Thoracic aorta (tissue), 2 donors: ENCODE results near the gene MRO. TPM values are rescaled to one million over a fixed set of nuclear protein-coding genes. Genes with fewer than 3 reads are reported as not detected.

Experiments
- ATAC-seq: fragments of 150-250 bp; one replicate; pipeline ENCODE4 v1.8.0; 2017; ENCODE audit warnings: low read depth; ENCODE audit not compliant: insufficient number of reproducible peaks, low FRiP score
- DNase-seq: peaks from one replicate; pipeline ENCODE4 v3.0.0-alpha.2; 2020; ENCODE audit warnings: low spot score
- H3K27ac ChIP-seq, 2 donors: fragments of 200-600 bp; sonication (generic); 1 replicate in 1 of 2; 2 replicates in 1 of 2; pipeline ENCODE4 v1.5.1; 2016; ENCODE audit warnings: mild to moderate bottlenecking in 2 of 2, moderate library complexity in 2 of 2
- H3K27me3 ChIP-seq: fragments of 200-600 bp; sonication (generic); replicated peaks from 2 replicates; pipeline ENCODE4 v1.6.0; 2016; ENCODE audit warnings: mild to moderate bottlenecking; ENCODE audit not compliant: insufficient read depth
- H3K36me3 ChIP-seq: fragments of 200-600 bp; sonication (generic); one replicate; pipeline ENCODE4 v1.5.1; 2016
- H3K4me1 ChIP-seq, 2 donors: fragments of 200-600 bp; sonication (generic); 1 replicate in 1 of 2; 2 replicates in 1 of 2; pipeline versions ENCODE4 v1.5.1 to v1.6.0; 2016; ENCODE audit warnings: low read depth in 2 of 2, mild to moderate bottlenecking in 1 of 2; ENCODE audit not compliant: control insufficient read depth in 1 of 2
- H3K4me3 ChIP-seq: fragments of 200-600 bp; sonication (generic); 2 replicates; pipeline ENCODE4 v1.5.1; 2016; ENCODE audit warnings: mild to moderate bottlenecking
- H3K9me3 ChIP-seq: fragments of 200-600 bp; sonication (generic); 2 replicates; pipeline ENCODE4 v1.5.1; 2016
- total RNA-seq, 2 donors: library from RNA; depleted of rRNA; stranded (reverse); fragments of >200 nt; gene quantifications; one replicate each; pipeline versions ENCODE4 v1.1.0 to v1.2.3, GENCODE V29; 2016
- TF ChIP-seq, protein P1 (sequence below): fragments of 200-600 bp; sonication (generic); IDR thresholded peaks from one replicate; pipeline ENCODE4 v1.5.1; 2019; ENCODE audit warnings: antibody characterized with exemption

Gene MRO
- total RNA-seq, 2 donors from 2014 or later = 1.1 to 6.3 TPM

DNA sequence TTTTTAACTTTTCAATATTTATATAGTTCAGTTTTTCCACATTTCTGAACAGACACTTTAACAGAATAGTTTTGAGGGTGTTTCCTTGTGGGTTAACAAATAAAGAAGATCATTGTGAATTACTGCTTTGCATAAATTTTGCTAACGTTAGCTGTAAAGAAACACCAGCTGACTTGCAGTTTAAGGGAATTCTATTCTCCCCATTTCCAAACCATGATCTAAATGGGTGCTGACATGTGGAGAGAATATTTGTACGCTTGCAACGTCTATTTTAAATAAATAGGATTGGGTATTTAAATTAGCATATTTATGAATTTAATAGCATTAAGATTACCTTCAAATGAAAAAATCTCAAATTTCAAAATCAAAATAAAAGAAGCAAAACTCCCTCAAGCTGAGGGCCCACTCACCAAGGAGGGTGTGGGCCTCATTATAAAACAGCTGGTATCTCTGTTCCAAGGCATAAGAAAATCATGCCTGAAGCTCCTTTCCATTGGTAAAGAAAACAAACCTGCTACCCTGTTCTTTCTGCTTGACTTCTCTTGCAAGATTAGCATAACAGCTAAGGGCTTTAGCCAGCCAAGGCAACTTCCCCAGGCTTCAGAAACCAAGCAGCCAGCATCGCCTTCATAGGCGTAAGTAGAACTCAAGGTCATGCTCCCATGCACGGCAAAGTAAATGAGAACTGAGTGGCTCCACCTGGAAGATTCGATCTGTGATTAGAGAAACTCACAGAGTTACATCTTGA, 3.2 kb downstream of the MRO start:
- Histone ChIP-seq H3K4me1 (peaks cover 0 to 8% of the 10 kb centered on the region in 2 donors), H3K36me3 (no peaks in the 10 kb centered on the region), H3K4me3 (no peak overlapping the region), H3K9me3 (no peaks in the 10 kb centered on the region), H3K27ac (no peak overlapping the region), H3K27me3 (no peaks in the 10 kb centered on the region)
- TF ChIP-seq, protein P1, sequence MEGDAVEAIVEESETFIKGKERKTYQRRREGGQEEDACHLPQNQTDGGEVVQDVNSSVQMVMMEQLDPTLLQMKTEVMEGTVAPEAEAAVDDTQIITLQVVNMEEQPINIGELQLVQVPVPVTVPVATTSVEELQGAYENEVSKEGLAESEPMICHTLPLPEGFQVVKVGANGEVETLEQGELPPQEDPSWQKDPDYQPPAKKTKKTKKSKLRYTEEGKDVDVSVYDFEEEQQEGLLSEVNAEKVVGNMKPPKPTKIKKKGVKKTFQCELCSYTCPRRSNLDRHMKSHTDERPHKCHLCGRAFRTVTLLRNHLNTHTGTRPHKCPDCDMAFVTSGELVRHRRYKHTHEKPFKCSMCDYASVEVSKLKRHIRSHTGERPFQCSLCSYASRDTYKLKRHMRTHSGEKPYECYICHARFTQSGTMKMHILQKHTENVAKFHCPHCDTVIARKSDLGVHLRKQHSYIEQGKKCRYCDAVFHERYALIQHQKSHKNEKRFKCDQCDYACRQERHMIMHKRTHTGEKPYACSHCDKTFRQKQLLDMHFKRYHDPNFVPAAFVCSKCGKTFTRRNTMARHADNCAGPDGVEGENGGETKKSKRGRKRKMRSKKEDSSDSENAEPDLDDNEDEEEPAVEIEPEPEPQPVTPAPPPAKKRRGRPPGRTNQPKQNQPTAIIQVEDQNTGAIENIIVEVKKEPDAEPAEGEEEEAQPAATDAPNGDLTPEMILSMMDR = no peak
- ATAC-seq (no peak), DNase-seq (no peak)

DNA sequence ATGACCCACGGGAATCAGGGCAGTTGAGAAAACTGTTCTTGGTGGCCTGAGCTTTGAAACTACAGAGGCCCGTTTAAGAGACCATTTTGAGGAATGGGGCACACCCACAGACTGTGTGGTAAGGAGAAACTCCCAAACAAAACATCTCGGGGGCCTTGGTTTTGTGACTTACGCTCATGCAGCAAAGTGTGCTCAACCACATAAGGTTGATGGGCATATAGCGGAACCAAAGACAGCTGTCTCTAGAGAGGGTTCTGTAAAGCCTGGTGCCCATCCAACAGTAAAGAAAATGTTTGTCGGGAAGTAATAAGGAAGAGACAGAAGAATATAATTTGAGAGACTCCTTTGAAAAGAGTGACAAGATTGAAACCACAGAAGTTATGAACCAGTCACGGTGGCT, 5.4 kb downstream of the MRO start:
- no peak for DNase-seq
- Histone ChIP-seq H3K36me3 (no peaks in the 10 kb centered on the region), H3K9me3 (no peaks in the 10 kb centered on the region), H3K4me1 (no peaks in the 10 kb centered on the region), H3K27me3 (no peaks in the 10 kb centered on the region), H3K4me3 (no peak overlapping the region), H3K27ac (no peak overlapping the region)
- no peak for ATAC-seq
- TF ChIP-seq, protein P1 = no peak

DNA sequence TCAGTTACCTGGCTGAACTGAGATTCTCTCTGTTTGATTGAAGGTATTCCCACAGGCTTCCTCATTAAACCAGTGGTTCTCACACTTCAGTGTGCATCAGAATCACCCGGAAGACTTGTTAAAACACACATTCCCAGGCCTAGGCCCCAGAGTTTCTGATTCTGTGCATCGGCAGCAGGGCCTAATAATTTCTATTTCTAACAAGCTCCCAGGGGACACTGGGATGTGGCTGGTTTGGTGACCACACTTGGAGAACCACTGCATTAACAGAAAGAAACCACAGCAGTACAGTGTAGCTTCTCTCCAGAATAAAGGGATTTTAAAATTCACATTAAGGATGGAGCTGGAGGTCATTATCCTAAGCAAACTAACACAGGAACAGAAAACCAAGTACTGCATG, 6.5 kb downstream of the MRO start:
- Histone ChIP-seq H3K4me1 (no peaks in the 10 kb centered on the region), H3K36me3 (no peaks in the 10 kb centered on the region), H3K27ac (no peak overlapping the region), H3K9me3 (no peaks in the 10 kb centered on the region), H3K4me3 (no peak overlapping the region), H3K27me3 (no peaks in the 10 kb centered on the region)
- ATAC-seq = no peak
- TF ChIP-seq, protein P1 = no peak
- no peak for DNase-seq

DNA sequence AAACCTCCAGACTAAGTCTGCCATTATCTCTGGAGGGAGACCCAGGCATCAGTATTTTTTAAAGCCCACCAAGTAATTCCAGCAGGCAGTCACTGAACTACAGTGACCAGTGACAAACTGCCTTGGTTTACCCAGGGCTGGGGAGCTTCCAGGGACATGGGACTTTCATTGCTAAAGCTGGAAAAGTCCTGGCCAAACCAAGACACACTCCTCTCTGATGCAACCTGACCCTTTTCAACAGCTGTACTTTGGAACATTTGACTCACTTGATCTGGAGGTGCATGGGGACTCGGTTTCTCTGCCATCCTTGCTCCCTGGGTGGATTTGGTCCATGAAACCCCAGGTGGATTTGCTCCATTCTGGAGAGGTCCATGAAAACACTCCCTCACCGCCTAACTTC, 7.0 kb downstream of the MRO start:
- ATAC-seq = no peak
- H3K4me1 ChIP-seq = no peaks in the 10 kb centered on the region
- DNase-seq = no peak
- H3K4me3 ChIP-seq = no peak overlapping the region
- TF ChIP-seq, protein P1 = no peak
- H3K27ac ChIP-seq = no peak overlapping the region
- no peaks in the 10 kb centered on the region for H3K27me3 ChIP-seq
- H3K9me3 ChIP-seq = no peaks in the 10 kb centered on the region
- H3K36me3 ChIP-seq = no peaks in the 10 kb centered on the region

DNA sequence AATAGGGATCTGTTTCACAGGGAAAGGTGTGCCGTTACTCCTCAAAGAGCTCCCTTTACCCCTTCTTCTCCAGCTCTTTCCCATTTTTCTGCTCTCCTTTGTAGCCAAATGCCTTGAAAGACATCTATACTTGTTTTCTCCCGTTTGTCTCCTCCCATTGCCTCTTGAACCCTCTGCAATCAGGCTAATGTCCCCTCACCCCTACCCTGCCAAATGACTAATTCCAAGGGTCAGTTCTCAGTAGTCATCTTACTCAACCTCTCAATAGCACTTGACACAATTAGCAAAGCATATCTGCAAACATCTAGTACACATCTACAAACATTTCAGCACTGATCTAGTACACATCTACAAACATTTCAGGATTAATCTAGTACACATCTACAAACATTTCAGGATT, 12.6 kb downstream of the MRO start:
- no peak overlapping the region for H3K4me3 ChIP-seq
- no peaks in the 10 kb centered on the region for H3K4me1 ChIP-seq
- H3K9me3 ChIP-seq = no peaks in the 10 kb centered on the region
- H3K27ac ChIP-seq = no peak overlapping the region
- TF ChIP-seq, protein P1 = no peak
- H3K27me3 ChIP-seq = no peaks in the 10 kb centered on the region
- no peak for ATAC-seq
- H3K36me3 ChIP-seq = no peaks in the 10 kb centered on the region
- DNase-seq = no peak
